ENCODE data around the gene CAB39.

The CAB39 gene

GRCh38 chr2:230767862-230768388, 55.3 kb downstream of the CAB39 start:
- TF ChIP-seq, protein P1, sequence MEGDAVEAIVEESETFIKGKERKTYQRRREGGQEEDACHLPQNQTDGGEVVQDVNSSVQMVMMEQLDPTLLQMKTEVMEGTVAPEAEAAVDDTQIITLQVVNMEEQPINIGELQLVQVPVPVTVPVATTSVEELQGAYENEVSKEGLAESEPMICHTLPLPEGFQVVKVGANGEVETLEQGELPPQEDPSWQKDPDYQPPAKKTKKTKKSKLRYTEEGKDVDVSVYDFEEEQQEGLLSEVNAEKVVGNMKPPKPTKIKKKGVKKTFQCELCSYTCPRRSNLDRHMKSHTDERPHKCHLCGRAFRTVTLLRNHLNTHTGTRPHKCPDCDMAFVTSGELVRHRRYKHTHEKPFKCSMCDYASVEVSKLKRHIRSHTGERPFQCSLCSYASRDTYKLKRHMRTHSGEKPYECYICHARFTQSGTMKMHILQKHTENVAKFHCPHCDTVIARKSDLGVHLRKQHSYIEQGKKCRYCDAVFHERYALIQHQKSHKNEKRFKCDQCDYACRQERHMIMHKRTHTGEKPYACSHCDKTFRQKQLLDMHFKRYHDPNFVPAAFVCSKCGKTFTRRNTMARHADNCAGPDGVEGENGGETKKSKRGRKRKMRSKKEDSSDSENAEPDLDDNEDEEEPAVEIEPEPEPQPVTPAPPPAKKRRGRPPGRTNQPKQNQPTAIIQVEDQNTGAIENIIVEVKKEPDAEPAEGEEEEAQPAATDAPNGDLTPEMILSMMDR (IDR thresholded peaks at IDR 0.05; ENCODE audit: control insufficient read depth, extremely low read depth, insufficient read depth): no peak
- DNase-seq (ENCODE audit: low read depth): no peak
- no peak overlapping the region for H3K4me3 ChIP-seq (ENCODE audit: low read depth, low read length)

DNA sequence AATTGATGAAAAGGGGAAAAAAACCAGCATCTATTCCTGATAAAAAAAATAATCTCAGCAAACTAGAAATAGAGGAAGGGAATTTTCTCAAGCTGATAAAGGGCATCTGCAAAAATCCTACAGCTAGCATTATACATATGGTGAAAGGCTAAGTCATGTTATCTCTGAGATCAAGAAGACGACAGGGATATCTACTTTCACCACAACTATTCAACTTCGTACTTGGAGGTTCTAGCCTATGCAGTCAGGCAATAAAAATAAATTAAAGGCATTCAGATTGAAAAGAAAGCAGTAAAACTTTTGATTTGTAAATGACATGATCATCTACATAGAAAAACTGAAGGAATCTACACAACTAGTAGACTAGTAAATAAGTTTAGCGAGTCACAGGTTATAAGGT, 58.2 kb downstream of the CAB39 start:
- no peak overlapping the region for H3K4me3 ChIP-seq (ENCODE audit: low read depth, low read length)
- DNase-seq (ENCODE audit: low read depth): no peak
- TF ChIP-seq, protein P1 (IDR thresholded peaks at IDR 0.05; ENCODE audit: control insufficient read depth, extremely low read depth, insufficient read depth): no peak

GRCh38 chr2:230772156-230772555, 59.5 kb downstream of the CAB39 start:
- DNase-seq (ENCODE audit: low read depth): no peak
- no peak overlapping the region for H3K4me3 ChIP-seq (ENCODE audit: low read depth, low read length)
- TF ChIP-seq, protein P1 (IDR thresholded peaks at IDR 0.05; ENCODE audit: control insufficient read depth, extremely low read depth, insufficient read depth): no peak

GRCh38 chr2:230773039-230773773, 60.6 kb downstream of the CAB39 start:
- no peak for DNase-seq (ENCODE audit: low read depth)
- H3K4me3 ChIP-seq (ENCODE audit: low read depth, low read length): no peak overlapping the region
- TF ChIP-seq, protein P1 (IDR thresholded peaks at IDR 0.05; ENCODE audit: control insufficient read depth, extremely low read depth, insufficient read depth): no peak

DNA sequence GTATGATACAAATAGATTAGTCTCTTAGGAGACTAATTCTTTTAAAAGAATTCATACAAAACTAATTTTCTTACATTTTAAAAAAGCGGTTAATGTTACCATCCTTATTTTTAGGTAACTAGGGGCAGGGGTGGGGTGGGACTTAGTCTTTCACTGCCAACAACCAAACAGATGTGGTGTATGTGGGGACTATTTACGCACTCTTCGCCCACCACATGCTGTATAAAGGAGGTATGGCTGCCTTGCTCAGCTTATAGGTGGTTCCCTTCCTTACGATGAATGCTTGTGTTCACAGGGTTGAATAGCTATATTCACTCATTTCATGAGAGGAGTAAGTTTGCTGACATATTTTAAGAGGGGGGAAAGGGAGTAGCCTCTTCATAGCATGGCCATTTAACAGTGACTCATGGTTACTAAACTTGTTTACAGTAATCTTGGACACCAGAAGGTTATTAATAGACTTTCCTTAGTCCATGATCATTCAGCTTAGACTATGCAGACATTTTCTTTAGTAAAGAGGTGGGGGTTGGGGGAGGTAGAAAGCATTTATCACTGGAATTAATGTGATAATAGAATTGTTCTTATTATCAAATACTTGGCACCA, 61.8 kb downstream of the CAB39 start:
- TF ChIP-seq, protein P1 (IDR thresholded peaks at IDR 0.05; ENCODE audit: control insufficient read depth, extremely low read depth, insufficient read depth): no peak
- no peak for DNase-seq (ENCODE audit: low read depth)
- H3K4me3 ChIP-seq (ENCODE audit: low read depth, low read length): no peak overlapping the region

DNA sequence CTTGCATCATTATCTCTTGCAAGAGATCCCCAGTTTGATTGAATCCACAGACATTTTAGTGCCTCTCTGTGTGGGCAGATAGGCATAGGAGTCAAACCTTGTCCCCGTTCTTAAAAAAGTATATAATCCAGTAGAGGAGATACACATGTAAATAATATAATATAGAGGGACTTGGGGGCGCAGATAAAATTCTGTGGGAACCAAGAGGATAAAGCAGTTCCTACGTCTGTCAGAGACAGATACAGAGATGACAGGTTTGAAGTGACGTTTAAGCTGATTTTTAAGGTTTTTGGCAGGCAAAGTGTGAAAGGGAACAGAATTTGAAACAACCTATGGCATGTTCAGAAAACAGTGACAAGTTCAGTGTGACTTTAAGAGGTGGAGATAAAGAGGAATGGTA, 63.1 kb downstream of the CAB39 start:
- H3K4me3 ChIP-seq (ENCODE audit: low read depth, low read length): no peak overlapping the region
- TF ChIP-seq, protein P1 (IDR thresholded peaks at IDR 0.05; ENCODE audit: control insufficient read depth, extremely low read depth, insufficient read depth): no peak
- DNase-seq (ENCODE audit: low read depth): no peak

Data from LNCaP clone FGC (cell line).